HL-60 (cell line): ENCODE data around the gene SUMF1.

ENCODE experiments used
- DNase-seq, 2 experiments: peaks; one replicate each; pipeline ENCODE4 v3.0.0-alpha.2; 2010 to 2020; ENCODE audit warnings: low read depth in 1 of 2, low spot score in 1 of 2
- H3K27ac ChIP-seq: fragments of 250-450 bp; sonication (Bioruptor Pico); replicated peaks from 2 replicates; pipeline ENCODE4 v1.5.1; 2020; ENCODE audit warnings: mild to moderate bottlenecking, moderate library complexity
- H3K27me3 ChIP-seq: fragments of 250-450 bp; sonication (Bioruptor Pico); 2 replicates; pipeline ENCODE4 v1.5.1; 2021; ENCODE audit warnings: mild to moderate bottlenecking, moderate library complexity; ENCODE audit not compliant: insufficient read depth, poor library complexity, severe bottlenecking
- H3K4me3 ChIP-seq: replicated peaks from 2 replicates; pipeline ENCODE4 v1.5.1; 2011; ENCODE audit warnings: mild to moderate bottlenecking, control low read depth, low read length; ENCODE audit not compliant: insufficient read depth
- CTCF ChIP-seq: IDR thresholded peaks from one replicate; pipeline ENCODE4 v1.5.1; 2011; ENCODE audit warnings: low read length, control low read depth, inconsistent platforms; ENCODE audit not compliant: insufficient read depth
- GABPA ChIP-seq: IDR thresholded peaks from 2 replicates; pipeline ENCODE4 v1.6.1; 2012; ENCODE audit warnings: low read depth
- POLR2AphosphoS5 ChIP-seq: IDR thresholded peaks from 2 replicates; pipeline ENCODE4 v1.6.1; 2012; ENCODE audit warnings: low read depth
- REST ChIP-seq: IDR thresholded peaks from 2 replicates; pipeline ENCODE4 v1.6.1; 2012; ENCODE audit warnings: low read depth; ENCODE audit not compliant: insufficient replicate concordance
- SPI1 ChIP-seq: IDR thresholded peaks from 2 replicates; pipeline ENCODE4 v1.6.1; 2012; ENCODE audit warnings: low read depth, mild to moderate bottlenecking, borderline replicate concordance

The SUMF1 gene

GRCh38 chr3:4313606-4314293 is 153.3 kb downstream of the SUMF1 start:
- DNase-seq, result no peak
- no peaks in the 10 kb centered on the region for H3K27me3 ChIP-seq
- no peak overlapping the region for H3K27ac ChIP-seq
- TF ChIP-seq CTCF, result no peak
- TF ChIP-seq SPI1, result no peak
- no peak for TF ChIP-seq GABPA
- no peak for TF ChIP-seq REST
- TF ChIP-seq POLR2AphosphoS5, result no peak
- no peak overlapping the region for H3K4me3 ChIP-seq

GRCh38 chr3:4311496-4311895 is 155.6 kb downstream of the SUMF1 start:
- TF ChIP-seq SPI1, result no peak
- TF ChIP-seq POLR2AphosphoS5, result no peak
- TF ChIP-seq CTCF, result no peak
- TF ChIP-seq REST, result no peak
- no peak for TF ChIP-seq GABPA
- no peak overlapping the region for H3K27ac ChIP-seq

More at GRCh38 chr3:4311496-4311895, 155.6 kb downstream of the SUMF1 start:
- no peak overlapping the region for H3K4me3 ChIP-seq
- no peaks in the 10 kb centered on the region for H3K27me3 ChIP-seq
- DNase-seq, result no peak
